GM23338 (cell line): Measurements from ENCODE around the gene NCKAP5. TPM values are rescaled to one million over a fixed set of nuclear protein-coding genes. Genes with fewer than 3 reads are reported as not detected.

ENCODE experiments used
- CREB1 ChIP-seq: fragments of 250-450 bp; sonication (Bioruptor Pico); IDR thresholded peaks from 2 replicates; pipeline ENCODE4 v1.5.0; 2020; ENCODE audit warnings: low read depth, mild to moderate bottlenecking, moderate library complexity
- EZH2phosphoT487 ChIP-seq: fragments of 200-600 bp; sonication (generic); IDR thresholded peaks from one replicate; pipeline ENCODE4 v1.8.1; 2018; ENCODE audit warnings: antibody characterized with exemption; ENCODE audit not compliant: unreplicated experiment
- JUNB ChIP-seq: IDR thresholded peaks from one replicate; pipeline ENCODE4 v1.6.1; 2016; ENCODE audit warnings: antibody characterized with exemption; ENCODE audit not compliant: unreplicated experiment
- POLR2AphosphoS5 ChIP-seq: IDR thresholded peaks from 2 replicates; pipeline ENCODE4 v1.6.1; 2016; ENCODE audit warnings: antibody characterized with exemption, low read depth
- STAT1 ChIP-seq: IDR thresholded peaks from one replicate; pipeline ENCODE4 v1.6.1; 2016; ENCODE audit warnings: antibody characterized with exemption; ENCODE audit not compliant: unreplicated experiment
- polyA plus RNA-seq: library from polyadenylated mRNA; unstranded; fragments of >200 nt; fragmentation: Nextera tagmentation; extraction: Ambion mirVana; gene quantifications from 2 replicates; pipeline ENCODE4 v1.2.1, GENCODE V29; 2016
- total RNA-seq: library from RNA; depleted of rRNA; stranded (reverse); fragments of >200 nt; shearing (Covaris generic); gene quantifications from 2 replicates; pipeline ENCODE4 v1.2.3, GENCODE V29; 2014
- TF ChIP-seq, protein P1 (sequence below): fragments of 250-450 bp; sonication (Bioruptor Pico); IDR thresholded peaks from 2 replicates; pipeline ENCODE4 v1.5.0; 2020; ENCODE audit warnings: mild to moderate bottlenecking, moderate library complexity
- TF ChIP-seq, protein P2 (sequence below): IDR thresholded peaks from one replicate; pipeline ENCODE4 v1.6.1; 2018; ENCODE audit warnings: antibody characterized with exemption; ENCODE audit not compliant: unreplicated experiment
- TF ChIP-seq, protein P3 (sequence below), 2 experiments: fragments of 200-600 bp in 1 of 2; sonication (generic) in 1 of 2; conservative IDR thresholded peaks; 2 replicates each; pipeline versions ENCODE4 v1.5.1 to v1.6.1; 2016 to 2017; ENCODE audit warnings: antibody characterized with exemption in 2 of 2, low read depth in 2 of 2, mild to moderate bottlenecking in 2 of 2, moderate library complexity in 1 of 2

The NCKAP5 gene
- total and polyA plus RNA-seq, 2 experiments from 2014 or later, result 0.34 to 0.73 TPM

- TF ChIP-seq, protein P1, sequence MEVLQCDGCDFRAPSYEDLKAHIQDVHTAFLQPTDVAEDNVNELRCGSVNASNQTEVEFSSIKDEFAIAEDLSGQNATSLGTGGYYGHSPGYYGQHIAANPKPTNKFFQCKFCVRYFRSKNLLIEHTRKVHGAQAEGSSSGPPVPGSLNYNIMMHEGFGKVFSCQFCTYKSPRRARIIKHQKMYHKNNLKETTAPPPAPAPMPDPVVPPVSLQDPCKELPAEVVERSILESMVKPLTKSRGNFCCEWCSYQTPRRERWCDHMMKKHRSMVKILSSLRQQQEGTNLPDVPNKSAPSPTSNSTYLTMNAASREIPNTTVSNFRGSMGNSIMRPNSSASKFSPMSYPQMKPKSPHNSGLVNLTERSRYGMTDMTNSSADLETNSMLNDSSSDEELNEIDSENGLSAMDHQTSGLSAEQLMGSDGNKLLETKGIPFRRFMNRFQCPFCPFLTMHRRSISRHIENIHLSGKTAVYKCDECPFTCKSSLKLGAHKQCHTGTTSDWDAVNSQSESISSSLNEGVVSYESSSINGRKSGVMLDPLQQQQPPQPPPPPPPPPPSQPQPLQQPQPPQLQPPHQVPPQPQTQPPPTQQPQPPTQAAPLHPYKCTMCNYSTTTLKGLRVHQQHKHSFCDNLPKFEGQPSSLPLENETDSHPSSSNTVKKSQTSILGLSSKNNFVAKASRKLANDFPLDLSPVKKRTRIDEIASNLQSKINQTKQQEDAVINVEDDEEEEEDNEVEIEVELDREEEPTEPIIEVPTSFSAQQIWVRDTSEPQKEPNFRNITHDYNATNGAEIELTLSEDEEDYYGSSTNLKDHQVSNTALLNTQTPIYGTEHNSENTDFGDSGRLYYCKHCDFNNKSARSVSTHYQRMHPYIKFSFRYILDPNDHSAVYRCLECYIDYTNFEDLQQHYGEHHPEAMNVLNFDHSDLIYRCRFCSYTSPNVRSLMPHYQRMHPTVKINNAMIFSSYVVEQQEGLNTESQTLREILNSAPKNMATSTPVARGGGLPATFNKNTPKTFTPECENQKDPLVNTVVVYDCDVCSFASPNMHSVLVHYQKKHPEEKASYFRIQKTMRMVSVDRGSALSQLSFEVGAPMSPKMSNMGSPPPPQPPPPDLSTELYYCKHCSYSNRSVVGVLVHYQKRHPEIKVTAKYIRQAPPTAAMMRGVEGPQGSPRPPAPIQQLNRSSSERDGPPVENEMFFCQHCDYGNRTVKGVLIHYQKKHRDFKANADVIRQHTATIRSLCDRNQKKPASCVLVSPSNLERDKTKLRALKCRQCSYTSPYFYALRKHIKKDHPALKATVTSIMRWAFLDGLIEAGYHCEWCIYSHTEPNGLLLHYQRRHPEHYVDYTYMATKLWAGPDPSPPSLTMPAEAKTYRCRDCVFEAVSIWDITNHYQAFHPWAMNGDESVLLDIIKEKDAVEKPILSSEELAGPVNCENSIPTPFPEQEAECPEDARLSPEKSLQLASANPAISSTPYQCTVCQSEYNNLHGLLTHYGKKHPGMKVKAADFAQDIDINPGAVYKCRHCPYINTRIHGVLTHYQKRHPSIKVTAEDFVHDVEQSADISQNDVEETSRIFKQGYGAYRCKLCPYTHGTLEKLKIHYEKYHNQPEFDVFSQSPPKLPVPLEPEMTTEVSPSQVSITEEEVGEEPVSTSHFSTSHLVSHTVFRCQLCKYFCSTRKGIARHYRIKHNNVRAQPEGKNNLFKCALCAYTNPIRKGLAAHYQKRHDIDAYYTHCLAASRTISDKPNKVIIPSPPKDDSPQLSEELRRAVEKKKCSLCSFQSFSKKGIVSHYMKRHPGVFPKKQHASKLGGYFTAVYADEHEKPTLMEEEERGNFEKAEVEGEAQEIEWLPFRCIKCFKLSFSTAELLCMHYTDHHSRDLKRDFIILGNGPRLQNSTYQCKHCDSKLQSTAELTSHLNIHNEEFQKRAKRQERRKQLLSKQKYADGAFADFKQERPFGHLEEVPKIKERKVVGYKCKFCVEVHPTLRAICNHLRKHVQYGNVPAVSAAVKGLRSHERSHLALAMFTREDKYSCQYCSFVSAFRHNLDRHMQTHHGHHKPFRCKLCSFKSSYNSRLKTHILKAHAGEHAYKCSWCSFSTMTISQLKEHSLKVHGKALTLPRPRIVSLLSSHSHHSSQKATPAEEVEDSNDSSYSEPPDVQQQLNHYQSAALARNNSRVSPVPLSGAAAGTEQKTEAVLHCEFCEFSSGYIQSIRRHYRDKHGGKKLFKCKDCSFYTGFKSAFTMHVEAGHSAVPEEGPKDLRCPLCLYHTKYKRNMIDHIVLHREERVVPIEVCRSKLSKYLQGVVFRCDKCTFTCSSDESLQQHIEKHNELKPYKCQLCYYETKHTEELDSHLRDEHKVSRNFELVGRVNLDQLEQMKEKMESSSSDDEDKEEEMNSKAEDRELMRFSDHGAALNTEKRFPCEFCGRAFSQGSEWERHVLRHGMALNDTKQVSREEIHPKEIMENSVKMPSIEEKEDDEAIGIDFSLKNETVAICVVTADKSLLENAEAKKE (CRISPR knock-in tag), result no peak
- TF ChIP-seq, protein P2, sequence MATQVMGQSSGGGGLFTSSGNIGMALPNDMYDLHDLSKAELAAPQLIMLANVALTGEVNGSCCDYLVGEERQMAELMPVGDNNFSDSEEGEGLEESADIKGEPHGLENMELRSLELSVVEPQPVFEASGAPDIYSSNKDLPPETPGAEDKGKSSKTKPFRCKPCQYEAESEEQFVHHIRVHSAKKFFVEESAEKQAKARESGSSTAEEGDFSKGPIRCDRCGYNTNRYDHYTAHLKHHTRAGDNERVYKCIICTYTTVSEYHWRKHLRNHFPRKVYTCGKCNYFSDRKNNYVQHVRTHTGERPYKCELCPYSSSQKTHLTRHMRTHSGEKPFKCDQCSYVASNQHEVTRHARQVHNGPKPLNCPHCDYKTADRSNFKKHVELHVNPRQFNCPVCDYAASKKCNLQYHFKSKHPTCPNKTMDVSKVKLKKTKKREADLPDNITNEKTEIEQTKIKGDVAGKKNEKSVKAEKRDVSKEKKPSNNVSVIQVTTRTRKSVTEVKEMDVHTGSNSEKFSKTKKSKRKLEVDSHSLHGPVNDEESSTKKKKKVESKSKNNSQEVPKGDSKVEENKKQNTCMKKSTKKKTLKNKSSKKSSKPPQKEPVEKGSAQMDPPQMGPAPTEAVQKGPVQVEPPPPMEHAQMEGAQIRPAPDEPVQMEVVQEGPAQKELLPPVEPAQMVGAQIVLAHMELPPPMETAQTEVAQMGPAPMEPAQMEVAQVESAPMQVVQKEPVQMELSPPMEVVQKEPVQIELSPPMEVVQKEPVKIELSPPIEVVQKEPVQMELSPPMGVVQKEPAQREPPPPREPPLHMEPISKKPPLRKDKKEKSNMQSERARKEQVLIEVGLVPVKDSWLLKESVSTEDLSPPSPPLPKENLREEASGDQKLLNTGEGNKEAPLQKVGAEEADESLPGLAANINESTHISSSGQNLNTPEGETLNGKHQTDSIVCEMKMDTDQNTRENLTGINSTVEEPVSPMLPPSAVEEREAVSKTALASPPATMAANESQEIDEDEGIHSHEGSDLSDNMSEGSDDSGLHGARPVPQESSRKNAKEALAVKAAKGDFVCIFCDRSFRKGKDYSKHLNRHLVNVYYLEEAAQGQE, result no peak
- TF ChIP-seq STAT1 (no peak), EZH2phosphoT487 (no peak), POLR2AphosphoS5 (no peak), CREB1 (no peak), JUNB (no peak)
- TF ChIP-seq, protein P3, sequence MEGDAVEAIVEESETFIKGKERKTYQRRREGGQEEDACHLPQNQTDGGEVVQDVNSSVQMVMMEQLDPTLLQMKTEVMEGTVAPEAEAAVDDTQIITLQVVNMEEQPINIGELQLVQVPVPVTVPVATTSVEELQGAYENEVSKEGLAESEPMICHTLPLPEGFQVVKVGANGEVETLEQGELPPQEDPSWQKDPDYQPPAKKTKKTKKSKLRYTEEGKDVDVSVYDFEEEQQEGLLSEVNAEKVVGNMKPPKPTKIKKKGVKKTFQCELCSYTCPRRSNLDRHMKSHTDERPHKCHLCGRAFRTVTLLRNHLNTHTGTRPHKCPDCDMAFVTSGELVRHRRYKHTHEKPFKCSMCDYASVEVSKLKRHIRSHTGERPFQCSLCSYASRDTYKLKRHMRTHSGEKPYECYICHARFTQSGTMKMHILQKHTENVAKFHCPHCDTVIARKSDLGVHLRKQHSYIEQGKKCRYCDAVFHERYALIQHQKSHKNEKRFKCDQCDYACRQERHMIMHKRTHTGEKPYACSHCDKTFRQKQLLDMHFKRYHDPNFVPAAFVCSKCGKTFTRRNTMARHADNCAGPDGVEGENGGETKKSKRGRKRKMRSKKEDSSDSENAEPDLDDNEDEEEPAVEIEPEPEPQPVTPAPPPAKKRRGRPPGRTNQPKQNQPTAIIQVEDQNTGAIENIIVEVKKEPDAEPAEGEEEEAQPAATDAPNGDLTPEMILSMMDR (conservative IDR thresholded peaks at IDR 0.05; ENCODE audit: low read depth in 2 of 2), result no peak
Measured at GRCh38 chr2:132627536-132627935, 940.7 kb downstream of the NCKAP5 start (continued).
